GM12878 (cell line): ENCODE data around the gene NT5C2. TPM values are rescaled to one million over a fixed set of nuclear protein-coding genes. Genes with fewer than 3 reads are reported as not detected.

Source experiments
- BHLHE40 ChIP-seq, 2 experiments: fragments of 450-650 bp in 1 of 2; IDR thresholded peaks; 2 replicates each; pipeline ENCODE4 v1.6.1; 2011 to 2017; ENCODE audit warnings: low read depth in 2 of 2, borderline replicate concordance in 1 of 2, improper control_type of control experiment in 1 of 2, low read length in 1 of 2, mild to moderate bottlenecking in 1 of 2
- CBFB ChIP-seq: IDR thresholded peaks from 2 replicates; pipeline ENCODE4 v1.6.1; 2016; ENCODE audit warnings: antibody characterized with exemption, low read depth
- CBX5 ChIP-seq: sonication (generic); IDR thresholded peaks from 2 replicates; pipeline ENCODE4 v1.6.1; 2016; ENCODE audit warnings: low read depth, moderate library complexity, mild to moderate bottlenecking, inconsistent platforms
- CREB1 ChIP-seq: IDR thresholded peaks from 2 replicates; pipeline ENCODE4 v1.6.1; 2012; ENCODE audit warnings: low read depth, mild to moderate bottlenecking, inconsistent platforms
- ELK1 ChIP-seq: IDR thresholded peaks from 2 replicates; pipeline ENCODE4 v1.6.1; 2012; ENCODE audit warnings: low read depth, low read length, improper control_type of control experiment
- HDAC6 ChIP-seq: fragments of 200-600 bp; sonication (generic); IDR thresholded peaks from one replicate; pipeline ENCODE4 v1.8.0; 2017; ENCODE audit warnings: antibody characterized with exemption; ENCODE audit not compliant: unreplicated experiment
- KDM1A ChIP-seq: fragments of 200-600 bp; sonication (generic); IDR thresholded peaks from 2 replicates; pipeline ENCODE4 v1.6.1; 2016; ENCODE audit warnings: borderline replicate concordance
- LARP7 ChIP-seq: fragments of 450-650 bp; IDR thresholded peaks from 2 replicates; pipeline ENCODE4 v1.6.1; 2017; ENCODE audit warnings: mild to moderate bottlenecking
- MEF2B ChIP-seq: fragments of 450-650 bp; IDR thresholded peaks from 2 replicates; pipeline ENCODE4 v1.6.1; 2018; ENCODE audit warnings: mild to moderate bottlenecking, moderate library complexity; ENCODE audit not compliant: partially characterized antibody, poor library complexity, severe bottlenecking
- MTA3 ChIP-seq: IDR thresholded peaks from 2 replicates; pipeline ENCODE4 v1.6.1; 2012; ENCODE audit warnings: low read length, inconsistent platforms, borderline replicate concordance
- PAX8 ChIP-seq: fragments of 450-650 bp; IDR thresholded peaks from 2 replicates; pipeline ENCODE4 v1.6.1; 2017; ENCODE audit warnings: mild to moderate bottlenecking, moderate library complexity
- RFX5 ChIP-seq: IDR thresholded peaks from 2 replicates; pipeline ENCODE4 v1.6.1; 2011; ENCODE audit warnings: low read depth, low read length, improper control_type of control experiment
- SMAD5 ChIP-seq: IDR thresholded peaks from 2 replicates; pipeline ENCODE4 v1.6.1; 2016; ENCODE audit warnings: antibody characterized with exemption, low read depth
- SMARCA5 ChIP-seq: fragments of 450-650 bp; IDR thresholded peaks from 2 replicates; pipeline ENCODE4 v1.6.1; 2017; ENCODE audit warnings: mild to moderate bottlenecking
- SREBF2 ChIP-seq: IDR thresholded peaks from 2 replicates; pipeline ENCODE4 v1.6.1; 2012; ENCODE audit warnings: mild to moderate bottlenecking, low read length
- SRF ChIP-seq, 2 experiments: IDR thresholded peaks; 2 replicates each; pipeline ENCODE4 v1.6.1; 2011; ENCODE audit warnings: low read depth in 2 of 2, low read length in 2 of 2, mild to moderate bottlenecking in 1 of 2, moderate library complexity in 1 of 2
- USF2 ChIP-seq: IDR thresholded peaks from 2 replicates; pipeline ENCODE4 v1.6.1; 2011; ENCODE audit warnings: low read depth, low read length, improper control_type of control experiment, borderline replicate concordance
- polyA plus RNA-seq, 11 experiments: library from polyadenylated mRNA; depleted of rRNA in 4 of 11; unstranded in 6 of 11; stranded (reverse) in 5 of 11; fragments of >200 nt; fragmentation: Nextera tagmentation in 4 of 11; fragmentation: Illumina TruSeq in 1 of 11; extraction: Ambion mirVana in 4 of 11; extraction: Trizol in 1 of 11; gene quantifications; 1 replicate in 1 of 11; 2 replicates in 10 of 11; pipeline versions ENCODE4 v1.2.1 to v1.2.3, GENCODE V29; 2011 to 2016; ENCODE audit warnings: inconsistent platforms in 2 of 11, missing spikeins in 2 of 11, low read depth in 1 of 11
- total RNA-seq, 4 experiments: library from RNA; depleted of rRNA in 3 of 4; stranded (reverse); fragments of >200 nt in 3 of 4; fragmentation: Illumina TruSeq in 1 of 4; extraction: Trizol in 1 of 4; gene quantifications; 2 replicates each; pipeline versions ENCODE4 v1.2.1 to v1.2.3, GENCODE V29; 2013 to 2021
- TF ChIP-seq, protein P1 (sequence below): fragments of 450-650 bp; IDR thresholded peaks from 2 replicates; pipeline ENCODE4 v1.6.1; 2016; ENCODE audit warnings: mild to moderate bottlenecking
- TF ChIP-seq, protein P2 (sequence below): fragments of 450-650 bp; IDR thresholded peaks from 2 replicates; pipeline ENCODE4 v1.6.1; 2017; ENCODE audit warnings: antibody characterized with exemption, mild to moderate bottlenecking, moderate library complexity
- TF ChIP-seq, protein P3 (sequence below): IDR thresholded peaks from 2 replicates; pipeline ENCODE4 v1.6.1; 2012; ENCODE audit warnings: mild to moderate bottlenecking, low read depth, low read length

Gene NT5C2
- total and polyA plus RNA-seq, 10 of the 15 experiments (the other 5 are each of a cell fraction or from before 2014, with no cell fraction given): 15.8 to 70.1 (median 56.0) TPM

DNA sequence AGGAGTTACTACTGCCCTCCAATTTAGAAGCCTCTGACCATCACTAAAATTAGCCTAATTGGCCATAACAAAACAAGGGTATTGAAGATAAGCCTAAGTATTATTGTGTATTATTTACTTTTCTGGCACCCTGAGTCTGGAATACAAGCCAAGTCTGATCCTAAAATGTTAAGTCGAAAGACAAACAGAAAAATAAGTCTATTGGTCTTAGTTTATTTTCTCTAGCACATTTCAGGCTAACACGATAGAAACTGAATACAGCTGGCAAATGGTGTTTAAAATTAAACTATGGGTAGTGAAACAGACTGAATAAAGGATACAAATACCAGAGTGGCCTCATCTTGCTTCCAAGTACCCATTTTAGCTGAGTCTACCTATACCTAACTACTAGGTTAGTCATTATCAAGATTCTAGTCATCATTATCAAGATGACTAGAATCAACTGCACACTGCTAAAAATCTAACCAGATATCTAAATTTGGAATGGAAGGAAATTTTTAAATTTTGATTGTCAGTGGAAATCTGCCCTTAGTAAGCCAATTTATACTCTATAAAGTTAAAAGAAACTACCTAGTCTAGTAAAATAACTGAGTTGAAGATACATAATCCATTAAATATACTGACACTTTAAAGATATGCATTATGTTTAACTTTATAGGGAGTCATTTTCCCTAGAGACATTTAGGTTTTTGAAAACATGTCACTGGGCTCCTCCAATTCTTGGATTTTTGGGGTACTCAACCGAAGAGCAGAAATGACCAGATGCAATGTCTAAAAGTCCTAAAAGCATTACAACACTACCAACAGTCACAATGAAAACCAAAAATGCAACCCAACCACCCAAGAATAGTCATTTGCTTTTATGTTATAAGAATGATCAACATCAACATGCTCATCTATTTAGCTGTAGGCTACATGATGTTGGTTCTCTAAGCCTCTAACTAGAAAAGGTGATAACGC lies 80.9 kb downstream of the NT5C2 start (continued):
- TF ChIP-seq, protein P1, sequence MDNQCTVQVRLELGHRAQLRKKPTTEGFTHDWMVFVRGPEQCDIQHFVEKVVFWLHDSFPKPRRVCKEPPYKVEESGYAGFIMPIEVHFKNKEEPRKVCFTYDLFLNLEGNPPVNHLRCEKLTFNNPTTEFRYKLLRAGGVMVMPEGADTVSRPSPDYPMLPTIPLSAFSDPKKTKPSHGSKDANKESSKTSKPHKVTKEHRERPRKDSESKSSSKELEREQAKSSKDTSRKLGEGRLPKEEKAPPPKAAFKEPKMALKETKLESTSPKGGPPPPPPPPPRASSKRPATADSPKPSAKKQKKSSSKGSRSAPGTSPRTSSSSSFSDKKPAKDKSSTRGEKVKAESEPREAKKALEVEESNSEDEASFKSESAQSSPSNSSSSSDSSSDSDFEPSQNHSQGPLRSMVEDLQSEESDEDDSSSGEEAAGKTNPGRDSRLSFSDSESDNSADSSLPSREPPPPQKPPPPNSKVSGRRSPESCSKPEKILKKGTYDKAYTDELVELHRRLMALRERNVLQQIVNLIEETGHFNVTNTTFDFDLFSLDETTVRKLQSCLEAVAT: no peak
- TF ChIP-seq BHLHE40 (IDR thresholded peaks at IDR 0.05; ENCODE audit: borderline replicate concordance in 1 of 2, low read depth in 2 of 2, low read length in 1 of 2) (no peak), LARP7 (no peak), HDAC6 (no peak), CBFB (no peak; the same call in 1 of the 2 replicates), ELK1 (no peak), CBX5 (no peak), KDM1A (no peak), PAX8 (no peak), CREB1 (no peak; the same call in 1 of the 2 replicates), SMARCA5 (no peak), MEF2B (no peak), RFX5 (no peak), SRF (IDR thresholded peaks at IDR 0.05; ENCODE audit: low read depth in 2 of 2, low read length in 2 of 2) (no peak), MTA3 (0 out of 2 replicates have a peak, but pooled peaks have one; percentile 29), SMAD5 (no peak), USF2 (no peak), SREBF2 (no peak)
- TF ChIP-seq, protein P2, sequence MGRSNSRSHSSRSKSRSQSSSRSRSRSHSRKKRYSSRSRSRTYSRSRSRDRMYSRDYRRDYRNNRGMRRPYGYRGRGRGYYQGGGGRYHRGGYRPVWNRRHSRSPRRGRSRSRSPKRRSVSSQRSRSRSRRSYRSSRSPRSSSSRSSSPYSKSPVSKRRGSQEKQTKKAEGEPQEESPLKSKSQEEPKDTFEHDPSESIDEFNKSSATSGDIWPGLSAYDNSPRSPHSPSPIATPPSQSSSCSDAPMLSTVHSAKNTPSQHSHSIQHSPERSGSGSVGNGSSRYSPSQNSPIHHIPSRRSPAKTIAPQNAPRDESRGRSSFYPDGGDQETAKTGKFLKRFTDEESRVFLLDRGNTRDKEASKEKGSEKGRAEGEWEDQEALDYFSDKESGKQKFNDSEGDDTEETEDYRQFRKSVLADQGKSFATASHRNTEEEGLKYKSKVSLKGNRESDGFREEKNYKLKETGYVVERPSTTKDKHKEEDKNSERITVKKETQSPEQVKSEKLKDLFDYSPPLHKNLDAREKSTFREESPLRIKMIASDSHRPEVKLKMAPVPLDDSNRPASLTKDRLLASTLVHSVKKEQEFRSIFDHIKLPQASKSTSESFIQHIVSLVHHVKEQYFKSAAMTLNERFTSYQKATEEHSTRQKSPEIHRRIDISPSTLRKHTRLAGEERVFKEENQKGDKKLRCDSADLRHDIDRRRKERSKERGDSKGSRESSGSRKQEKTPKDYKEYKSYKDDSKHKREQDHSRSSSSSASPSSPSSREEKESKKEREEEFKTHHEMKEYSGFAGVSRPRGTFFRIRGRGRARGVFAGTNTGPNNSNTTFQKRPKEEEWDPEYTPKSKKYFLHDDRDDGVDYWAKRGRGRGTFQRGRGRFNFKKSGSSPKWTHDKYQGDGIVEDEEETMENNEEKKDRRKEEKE: no peak
- TF ChIP-seq, protein P3, sequence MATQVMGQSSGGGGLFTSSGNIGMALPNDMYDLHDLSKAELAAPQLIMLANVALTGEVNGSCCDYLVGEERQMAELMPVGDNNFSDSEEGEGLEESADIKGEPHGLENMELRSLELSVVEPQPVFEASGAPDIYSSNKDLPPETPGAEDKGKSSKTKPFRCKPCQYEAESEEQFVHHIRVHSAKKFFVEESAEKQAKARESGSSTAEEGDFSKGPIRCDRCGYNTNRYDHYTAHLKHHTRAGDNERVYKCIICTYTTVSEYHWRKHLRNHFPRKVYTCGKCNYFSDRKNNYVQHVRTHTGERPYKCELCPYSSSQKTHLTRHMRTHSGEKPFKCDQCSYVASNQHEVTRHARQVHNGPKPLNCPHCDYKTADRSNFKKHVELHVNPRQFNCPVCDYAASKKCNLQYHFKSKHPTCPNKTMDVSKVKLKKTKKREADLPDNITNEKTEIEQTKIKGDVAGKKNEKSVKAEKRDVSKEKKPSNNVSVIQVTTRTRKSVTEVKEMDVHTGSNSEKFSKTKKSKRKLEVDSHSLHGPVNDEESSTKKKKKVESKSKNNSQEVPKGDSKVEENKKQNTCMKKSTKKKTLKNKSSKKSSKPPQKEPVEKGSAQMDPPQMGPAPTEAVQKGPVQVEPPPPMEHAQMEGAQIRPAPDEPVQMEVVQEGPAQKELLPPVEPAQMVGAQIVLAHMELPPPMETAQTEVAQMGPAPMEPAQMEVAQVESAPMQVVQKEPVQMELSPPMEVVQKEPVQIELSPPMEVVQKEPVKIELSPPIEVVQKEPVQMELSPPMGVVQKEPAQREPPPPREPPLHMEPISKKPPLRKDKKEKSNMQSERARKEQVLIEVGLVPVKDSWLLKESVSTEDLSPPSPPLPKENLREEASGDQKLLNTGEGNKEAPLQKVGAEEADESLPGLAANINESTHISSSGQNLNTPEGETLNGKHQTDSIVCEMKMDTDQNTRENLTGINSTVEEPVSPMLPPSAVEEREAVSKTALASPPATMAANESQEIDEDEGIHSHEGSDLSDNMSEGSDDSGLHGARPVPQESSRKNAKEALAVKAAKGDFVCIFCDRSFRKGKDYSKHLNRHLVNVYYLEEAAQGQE: no peak
